Panc1 (cell line): Measurements from ENCODE around the gene SOX18. TPM values are rescaled to one million over a fixed set of nuclear protein-coding genes. Genes with fewer than 3 reads are reported as not detected.

Experiments used
- ATAC-seq: fragments of 200-7000 bp; cut with Tn5 transposase; 2 replicates; pipeline ENCODE4 v1.9.1; 2020; ENCODE audit warnings: mild to moderate bottlenecking, moderate library complexity
- BruUV-seq: library from RNA; stranded (reverse); fragments of 400-500 nt; replicated peaks from 2 replicates; lab custom pipeline; 2021; lab: Mats Ljungman, UMichigan
- CTCF ChIA-PET: fragments of 300-600 bp; sonication (Branson Sonifier 250); formaldehyde crosslinking; loops from one replicate; lab custom pipeline; 2022; ENCODE audit warnings: antibody characterized with exemption; lab: Charles Lee
- POLR2A ChIA-PET: fragments of 300-600 bp; sonication (Branson Sonifier 250); formaldehyde crosslinking; loops from one replicate; lab custom pipeline; 2022; ENCODE audit warnings: antibody characterized with exemption; lab: Charles Lee
- DNase-seq: peaks from one replicate; pipeline ENCODE4 v3.0.0-alpha.2; 2010; ENCODE audit warnings: low read depth, low spot score
- H3K27ac ChIP-seq: 2 replicates; pipeline ENCODE4 v1.5.1; 2011; ENCODE audit warnings: mild to moderate bottlenecking, low read length, inconsistent platforms
- H3K27me3 ChIP-seq: fragments of 200-500 bp; sonication (Bioruptor generic); 2 replicates; pipeline ENCODE4 v1.6.0; 2014; ENCODE audit warnings: low read length, inconsistent platforms; ENCODE audit not compliant: control insufficient read depth, insufficient read depth
- H3K36me3 ChIP-seq: fragments of 200-500 bp; sonication (Bioruptor generic); 2 replicates; pipeline ENCODE4 v1.5.1; 2014; ENCODE audit warnings: inconsistent platforms, mild to moderate bottlenecking, low read length, moderate library complexity; ENCODE audit not compliant: control insufficient read depth, insufficient read depth
- H3K4me1 ChIP-seq: 2 replicates; pipeline ENCODE4 v1.5.1; 2011; ENCODE audit warnings: inconsistent platforms, mild to moderate bottlenecking, low read length, moderate library complexity; ENCODE audit not compliant: control insufficient read depth, insufficient read depth
- H3K4me3 ChIP-seq, 2 experiments: 2 replicates each; pipeline ENCODE4 v1.5.1; 2011 to 2012; ENCODE audit warnings: low read depth in 2 of 2, low read length in 2 of 2, mild to moderate bottlenecking in 2 of 2, inconsistent platforms in 1 of 2, moderate library complexity in 1 of 2
- H3K9me3 ChIP-seq: fragments of 200-500 bp; sonication (Bioruptor generic); 2 replicates; pipeline ENCODE4 v1.5.1; 2014; ENCODE audit warnings: low read depth, mild to moderate bottlenecking, inconsistent platforms, low read length, moderate library complexity; ENCODE audit not compliant: control insufficient read depth, insufficient read depth
- CTCF ChIP-seq: fragments of 450-650 bp; IDR thresholded peaks from 2 replicates; pipeline ENCODE4 v1.5.1; 2017; ENCODE audit warnings: mild to moderate bottlenecking
- POLR2AphosphoS5 ChIP-seq: IDR thresholded peaks from 2 replicates; pipeline ENCODE4 v1.6.1; 2012; ENCODE audit warnings: mild to moderate bottlenecking, low read depth, low read length, moderate library complexity
- REST ChIP-seq, 2 experiments: IDR thresholded peaks; 2 replicates each; pipeline ENCODE4 v1.6.1; 2011 to 2012; ENCODE audit warnings: low read depth in 2 of 2, control low read depth in 1 of 2, low read length in 1 of 2, mild to moderate bottlenecking in 1 of 2, moderate library complexity in 1 of 2; ENCODE audit not compliant: insufficient read depth in 1 of 2
- SIN3A ChIP-seq: IDR thresholded peaks from 2 replicates; pipeline ENCODE4 v1.6.1; 2012; ENCODE audit warnings: low read depth, mild to moderate bottlenecking, low read length, moderate library complexity, borderline replicate concordance; ENCODE audit not compliant: insufficient read depth
- TCF7L2 ChIP-seq: IDR thresholded peaks from 2 replicates; pipeline ENCODE4 v1.6.1; 2011; ENCODE audit warnings: mild to moderate bottlenecking, low read depth, low read length, inconsistent platforms
- in situ Hi-C: cut with HindIII; loops from 2 replicates; pipeline ENCODE4 v1.10.0; 2016; ENCODE audit warnings: low sequenced_read_pairs, low pct_unique_long_range_greater_than_20kb
- intact Hi-C: fragments of 100-400 bp; cut with micrococcal nuclease; formaldehyde crosslinking; loops from one replicate; pipeline ENCODE4 v1.10.0; 2022; ENCODE audit not compliant: unreplicated experiment
- total RNA-seq: library from RNA; stranded (reverse); gene quantifications from one replicate; pipeline ENCODE4 v1.2.1, GENCODE V29; 2021; ENCODE audit not compliant: unreplicated experiment

The SOX18 gene
- total RNA-seq, 1 experiment from 2014 or later, result 18.7 TPM

- H3K27me3 ChIP-seq, result no peaks in the 10 kb centered on the region
- in situ Hi-C loops (no loop called here), intact Hi-C loops (no loop called here)
- H3K36me3 ChIP-seq, result peaks cover 15% of the 10 kb centered on the region
- ATAC-seq (no peak), DNase-seq (no peak)
- TF ChIP-seq REST (IDR thresholded peaks at IDR 0.05; ENCODE audit: insufficient read depth in 1 of 2, low read depth in 2 of 2, low read length in 1 of 2) (no peak), SIN3A (no peak), POLR2AphosphoS5 (no peak), TCF7L2 (no peak), CTCF (no peak)
- BruUV-seq, result no TSS peak
- no peaks in the 10 kb centered on the region for H3K4me1 ChIP-seq
- ChIA-PET POLR2A (no interaction called here), CTCF (no interaction called here)
- no peaks in the 10 kb centered on the region for H3K9me3 ChIP-seq
- no peak overlapping the region for H3K4me3 ChIP-seq
- no peak overlapping the region for H3K27ac ChIP-seq
These were observed 42.5 kb downstream of the SOX18 start for GRCh38 chr20:64006902-64007301.

GRCh38 chr20:64006490-64006889 lies 42.9 kb downstream of the SOX18 start:
- no TSS peak for BruUV-seq
- Histone ChIP-seq H3K36me3 (peaks cover 15% of the 10 kb centered on the region), H3K4me1 (no peaks in the 10 kb centered on the region), H3K9me3 (no peaks in the 10 kb centered on the region), H3K27ac (no peak overlapping the region), H3K4me3 (no peak overlapping the region), H3K27me3 (no peaks in the 10 kb centered on the region)
- TF ChIP-seq SIN3A (no peak), CTCF (no peak), REST (IDR thresholded peaks at IDR 0.05; ENCODE audit: insufficient read depth in 1 of 2, low read depth in 2 of 2, low read length in 1 of 2) (no peak), TCF7L2 (no peak), POLR2AphosphoS5 (no peak)
- intact Hi-C loops, result no loop called here
- in situ Hi-C loops, result no loop called here
- DNase-seq (no peak), ATAC-seq (no peak)
- ChIA-PET POLR2A (no interaction called here), CTCF (no interaction called here)
